HCT116 (cell line): Measurements from ENCODE around the gene AGGF1.

Experiments
- EZH2phosphoT487 ChIP-seq: fragments of 200-600 bp; IDR thresholded peaks from 2 replicates; pipeline ENCODE4 v1.6.1; 2018; ENCODE audit warnings: antibody characterized with exemption, borderline replicate concordance
- JUND ChIP-seq: IDR thresholded peaks from 2 replicates; pipeline ENCODE4 v1.6.1; 2012
- POLR2A ChIP-seq: IDR thresholded peaks from 2 replicates; pipeline ENCODE4 v1.7.0; 2011; ENCODE audit warnings: borderline replicate concordance; ENCODE audit not compliant: insufficient read depth, insufficient read length; ENCODE audit errors: extremely low read depth
- POLR2AphosphoS5 ChIP-seq: IDR thresholded peaks from 2 replicates; pipeline ENCODE4 v1.6.1; 2011; ENCODE audit warnings: mild to moderate bottlenecking, low read depth, low read length, moderate library complexity
- RAD21 ChIP-seq: IDR thresholded peaks from 2 replicates; pipeline ENCODE4 v1.6.1; 2012; ENCODE audit warnings: low read depth, mild to moderate bottlenecking
- SRF ChIP-seq: IDR thresholded peaks from 2 replicates; pipeline ENCODE4 v1.6.1; 2012; ENCODE audit warnings: low read depth
- TF ChIP-seq, protein P1 (sequence below), 3 experiments: fragments of 200-600 bp in 1 of 3; sonication (generic) in 1 of 3; IDR thresholded peaks in 2 of 3; conservative IDR thresholded peaks in 1 of 3; 2 replicates each; pipeline ENCODE4 v1.5.1; 2012 to 2017; ENCODE audit warnings: low read depth in 2 of 3, low read length in 2 of 3, antibody characterized with exemption in 1 of 3, borderline replicate concordance in 1 of 3, control low read depth in 1 of 3, mild to moderate bottlenecking in 1 of 3, mixed read lengths in 1 of 3, mixed run types in 1 of 3, moderate library complexity in 1 of 3; ENCODE audit not compliant: insufficient read depth in 1 of 3
- TF ChIP-seq, protein P2 (sequence below): IDR thresholded peaks from 2 replicates; pipeline ENCODE4 v1.6.1; 2012; ENCODE audit warnings: low read depth

DNA sequence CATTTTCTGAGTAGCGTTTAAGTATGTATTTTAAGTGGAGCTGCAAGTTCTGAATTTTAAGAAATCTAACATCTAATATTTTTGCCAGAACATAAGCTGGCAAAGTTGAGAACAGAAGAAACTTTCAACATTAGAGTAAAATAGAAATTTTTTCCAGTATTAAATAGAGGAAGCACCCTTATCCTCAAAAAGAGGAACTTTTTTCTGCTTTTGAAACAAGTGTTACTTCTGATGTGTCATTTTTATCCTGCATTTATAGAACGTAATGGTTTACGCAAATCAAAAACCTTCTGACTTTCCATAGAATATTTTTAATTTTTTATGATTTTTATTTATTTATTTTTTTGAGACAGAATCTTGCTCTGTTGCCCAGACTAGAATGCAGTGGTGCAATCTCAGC lies 35.1 kb downstream of the AGGF1 start:
- TF ChIP-seq RAD21 = no peak
- TF ChIP-seq, protein P1, sequence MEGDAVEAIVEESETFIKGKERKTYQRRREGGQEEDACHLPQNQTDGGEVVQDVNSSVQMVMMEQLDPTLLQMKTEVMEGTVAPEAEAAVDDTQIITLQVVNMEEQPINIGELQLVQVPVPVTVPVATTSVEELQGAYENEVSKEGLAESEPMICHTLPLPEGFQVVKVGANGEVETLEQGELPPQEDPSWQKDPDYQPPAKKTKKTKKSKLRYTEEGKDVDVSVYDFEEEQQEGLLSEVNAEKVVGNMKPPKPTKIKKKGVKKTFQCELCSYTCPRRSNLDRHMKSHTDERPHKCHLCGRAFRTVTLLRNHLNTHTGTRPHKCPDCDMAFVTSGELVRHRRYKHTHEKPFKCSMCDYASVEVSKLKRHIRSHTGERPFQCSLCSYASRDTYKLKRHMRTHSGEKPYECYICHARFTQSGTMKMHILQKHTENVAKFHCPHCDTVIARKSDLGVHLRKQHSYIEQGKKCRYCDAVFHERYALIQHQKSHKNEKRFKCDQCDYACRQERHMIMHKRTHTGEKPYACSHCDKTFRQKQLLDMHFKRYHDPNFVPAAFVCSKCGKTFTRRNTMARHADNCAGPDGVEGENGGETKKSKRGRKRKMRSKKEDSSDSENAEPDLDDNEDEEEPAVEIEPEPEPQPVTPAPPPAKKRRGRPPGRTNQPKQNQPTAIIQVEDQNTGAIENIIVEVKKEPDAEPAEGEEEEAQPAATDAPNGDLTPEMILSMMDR (IDR thresholded peaks at IDR 0.05 in 2 of 3, conservative IDR thresholded peaks at IDR 0.05 in 1 of 3; ENCODE audit: borderline replicate concordance in 1 of 3, insufficient read depth in 1 of 3, low read depth in 2 of 3, low read length in 2 of 3) = no peak
- no peak for TF ChIP-seq POLR2AphosphoS5
- no peak for TF ChIP-seq EZH2phosphoT487
- no peak for TF ChIP-seq JUND
- no peak for TF ChIP-seq POLR2A
- no peak for TF ChIP-seq SRF
- TF ChIP-seq, protein P2, sequence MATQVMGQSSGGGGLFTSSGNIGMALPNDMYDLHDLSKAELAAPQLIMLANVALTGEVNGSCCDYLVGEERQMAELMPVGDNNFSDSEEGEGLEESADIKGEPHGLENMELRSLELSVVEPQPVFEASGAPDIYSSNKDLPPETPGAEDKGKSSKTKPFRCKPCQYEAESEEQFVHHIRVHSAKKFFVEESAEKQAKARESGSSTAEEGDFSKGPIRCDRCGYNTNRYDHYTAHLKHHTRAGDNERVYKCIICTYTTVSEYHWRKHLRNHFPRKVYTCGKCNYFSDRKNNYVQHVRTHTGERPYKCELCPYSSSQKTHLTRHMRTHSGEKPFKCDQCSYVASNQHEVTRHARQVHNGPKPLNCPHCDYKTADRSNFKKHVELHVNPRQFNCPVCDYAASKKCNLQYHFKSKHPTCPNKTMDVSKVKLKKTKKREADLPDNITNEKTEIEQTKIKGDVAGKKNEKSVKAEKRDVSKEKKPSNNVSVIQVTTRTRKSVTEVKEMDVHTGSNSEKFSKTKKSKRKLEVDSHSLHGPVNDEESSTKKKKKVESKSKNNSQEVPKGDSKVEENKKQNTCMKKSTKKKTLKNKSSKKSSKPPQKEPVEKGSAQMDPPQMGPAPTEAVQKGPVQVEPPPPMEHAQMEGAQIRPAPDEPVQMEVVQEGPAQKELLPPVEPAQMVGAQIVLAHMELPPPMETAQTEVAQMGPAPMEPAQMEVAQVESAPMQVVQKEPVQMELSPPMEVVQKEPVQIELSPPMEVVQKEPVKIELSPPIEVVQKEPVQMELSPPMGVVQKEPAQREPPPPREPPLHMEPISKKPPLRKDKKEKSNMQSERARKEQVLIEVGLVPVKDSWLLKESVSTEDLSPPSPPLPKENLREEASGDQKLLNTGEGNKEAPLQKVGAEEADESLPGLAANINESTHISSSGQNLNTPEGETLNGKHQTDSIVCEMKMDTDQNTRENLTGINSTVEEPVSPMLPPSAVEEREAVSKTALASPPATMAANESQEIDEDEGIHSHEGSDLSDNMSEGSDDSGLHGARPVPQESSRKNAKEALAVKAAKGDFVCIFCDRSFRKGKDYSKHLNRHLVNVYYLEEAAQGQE = no peak
